Vagina (tissue), 2 donors: ENCODE measurements around the gene LY6G6C.

ENCODE experiments used
- CTCF ChIP-seq, 3 experiments: fragments of 450-650 bp in 2 of 3; fragments of 200-600 bp in 1 of 3; sonication (generic) in 1 of 3; IDR thresholded peaks; one replicate each; pipeline ENCODE4 v1.5.1; 2017 to 2019; ENCODE audit warnings: antibody characterized with exemption in 3 of 3, mild to moderate bottlenecking in 2 of 3, moderate library complexity in 2 of 3
- POLR2A ChIP-seq, 2 donors: fragments of 450-650 bp; IDR thresholded peaks; one replicate each; pipeline ENCODE4 v1.6.1; 2017; ENCODE audit warnings: antibody characterized with exemption in 2 of 2, mild to moderate bottlenecking in 2 of 2, moderate library complexity in 2 of 2

- TF ChIP-seq CTCF (IDR thresholded peaks at IDR 0.05), result no peak
- no peak for TF ChIP-seq POLR2A (IDR thresholded peaks at IDR 0.05)
These were observed 20.7 kb downstream of the LY6G6C start for GRCh38 chr6:31700740-31701401.
